ENCODE data around the gene DNAJA3. TPM values are rescaled to one million over a fixed set of nuclear protein-coding genes. Genes with fewer than 3 reads are reported as not detected.

Gene DNAJA3
- total RNA-seq, 2 donors from 2014 or later = 26.4 to 29.1 TPM

DNA sequence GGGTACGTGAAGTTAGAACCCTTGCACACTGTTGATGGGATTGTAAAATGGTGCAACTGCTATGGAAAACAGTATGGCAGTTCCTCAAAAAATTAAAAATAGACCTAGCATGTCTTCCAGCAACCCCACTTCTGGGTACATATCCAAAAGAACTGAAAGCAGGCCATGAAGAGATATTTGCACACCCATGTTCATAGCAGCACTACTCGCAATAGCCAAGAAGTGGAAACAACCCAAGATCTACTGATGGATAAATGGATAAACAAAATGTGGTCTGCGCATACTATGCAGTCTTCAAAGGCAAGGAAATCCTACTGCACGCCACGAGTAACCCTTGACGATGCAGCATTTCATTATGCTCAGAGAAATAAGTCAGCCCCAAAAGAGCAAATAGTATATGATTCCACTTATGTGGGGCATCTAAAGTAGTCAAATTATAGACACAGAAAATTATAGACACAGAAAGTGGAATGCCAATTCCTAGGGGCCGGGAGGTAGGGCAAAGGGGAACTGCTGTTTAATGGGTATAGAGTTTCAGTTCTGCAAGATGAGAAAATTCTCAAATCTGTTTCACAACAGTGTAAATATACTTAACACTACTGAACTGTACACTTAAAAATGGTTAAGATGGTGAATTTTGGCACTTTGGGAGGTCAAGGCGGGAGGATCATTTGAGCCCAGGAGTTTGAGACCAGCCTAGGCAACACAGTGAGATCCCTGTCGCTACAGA is 26.5 kb upstream of the DNAJA3 start:
- no peaks in the 10 kb centered on the region for H3K9me3 ChIP-seq
- H3K27ac ChIP-seq = no peak overlapping the region
- DNase-seq (no peak), ATAC-seq (no peak)
- WGBS, 2 donors = 86 to 89% methylated on average over 9 of the region's 9 CpGs
- intact Hi-C loops (cut with DNase I) = no loop called here
- no peak overlapping the region for H3K4me3 ChIP-seq
- H3K27me3 ChIP-seq = no peaks in the 10 kb centered on the region
- no peak for TF ChIP-seq CTCF (IDR thresholded peaks at IDR 0.05)
- TF ChIP-seq POLR2A (IDR thresholded peaks at IDR 0.05) = no peak
- peaks cover 7% of the 10 kb centered on the region for H3K4me1 ChIP-seq
- no peaks in the 10 kb centered on the region for H3K36me3 ChIP-seq (replicated peaks in 1 of 2; ENCODE audit: insufficient read depth in 1 of 2, low read depth in 2 of 2)

DNA sequence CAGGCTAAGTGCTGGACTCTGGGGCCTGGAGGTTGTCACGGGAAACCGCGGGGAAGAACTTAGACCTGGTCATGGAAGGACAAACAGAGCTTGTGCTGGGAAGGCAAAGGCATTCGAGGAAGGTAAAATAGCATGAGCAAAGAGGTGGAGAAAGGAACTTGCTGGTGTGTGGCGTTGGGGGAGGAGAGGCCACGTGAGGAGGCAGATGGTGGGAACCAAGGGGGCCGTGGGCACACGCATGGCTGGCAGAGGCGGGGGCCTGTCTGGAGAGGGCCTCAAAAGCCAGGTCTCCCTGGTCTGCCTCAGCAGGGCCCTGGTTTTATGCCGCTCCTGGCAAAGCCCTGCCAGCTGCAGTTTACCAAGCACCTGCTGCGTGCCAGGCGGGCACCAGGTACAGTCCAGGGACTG is 24.6 kb upstream of the DNAJA3 start:
- Histone ChIP-seq H3K4me1 (peaks cover 7% of the 10 kb centered on the region), H3K4me3 (no peak overlapping the region), H3K9me3 (no peaks in the 10 kb centered on the region), H3K27ac (no peak overlapping the region), H3K36me3 (replicated peaks in 1 of 2; ENCODE audit: insufficient read depth in 1 of 2, low read depth in 2 of 2) (no peaks in the 10 kb centered on the region), H3K27me3 (no peaks in the 10 kb centered on the region)
- ATAC-seq = no peak
- TF ChIP-seq CTCF (IDR thresholded peaks at IDR 0.05) (no peak), POLR2A (IDR thresholded peaks at IDR 0.05) (no peak)
- intact Hi-C loops (cut with DNase I) = loop anchor here (2.0 to 10.0 kb wide), 3 partner anchors 40 to 206 kb away; no protein-coding TSS in a partner anchor
- no peak for DNase-seq
- WGBS, 2 donors = 93 to 95% methylated on average over 12 of the region's 12 CpGs

DNA sequence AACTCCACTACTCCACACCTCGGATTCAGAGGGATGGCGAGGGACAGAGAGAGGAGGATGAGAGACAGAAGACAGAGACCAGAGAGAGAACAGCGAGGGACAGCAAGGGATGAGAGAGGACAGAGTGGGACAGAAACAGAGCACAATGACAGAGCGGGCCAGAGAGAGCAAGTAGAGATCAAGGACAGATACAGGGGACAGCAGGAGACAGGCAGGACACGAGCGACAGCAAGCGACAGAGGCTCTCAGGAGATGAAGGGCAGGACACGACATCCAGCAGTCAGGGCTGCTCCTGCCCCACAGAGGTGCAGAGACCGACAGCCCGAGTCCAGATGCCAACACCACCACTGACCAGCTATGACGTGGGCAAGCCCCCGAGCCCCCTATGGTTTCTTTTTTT is 24.2 kb upstream of the DNAJA3 start:
- no peak for DNase-seq
- WGBS, 2 donors = 91 to 92% methylated on average over 12 of the region's 12 CpGs
- no peaks in the 10 kb centered on the region for H3K36me3 ChIP-seq (replicated peaks in 1 of 2; ENCODE audit: insufficient read depth in 1 of 2, low read depth in 2 of 2)
- H3K4me3 ChIP-seq = no peak overlapping the region
- H3K9me3 ChIP-seq = no peaks in the 10 kb centered on the region
- no peaks in the 10 kb centered on the region for H3K27me3 ChIP-seq
- H3K4me1 ChIP-seq = peaks cover 7% of the 10 kb centered on the region
- intact Hi-C loops (cut with DNase I) = loop anchor here (2.0 to 10.0 kb wide), 3 partner anchors 41 to 207 kb away; no protein-coding TSS in a partner anchor
- ATAC-seq = no peak
- H3K27ac ChIP-seq = no peak overlapping the region
- TF ChIP-seq POLR2A (IDR thresholded peaks at IDR 0.05) = no peak
- no peak for TF ChIP-seq CTCF (IDR thresholded peaks at IDR 0.05)

- peak; percentile 79 to 89 (median 85) for DNase-seq
- TF ChIP-seq POLR2A (IDR thresholded peaks at IDR 0.05) (no peak), CTCF (IDR thresholded peaks at IDR 0.05) (peak; percentile 89 to 95 (median 92))
- Histone ChIP-seq H3K4me1 (peaks cover 7% of the 10 kb centered on the region), H3K27ac (no peak overlapping the region), H3K9me3 (no peaks in the 10 kb centered on the region), H3K36me3 (replicated peaks in 1 of 2; ENCODE audit: insufficient read depth in 1 of 2, low read depth in 2 of 2) (no peaks in the 10 kb centered on the region), H3K4me3 (no peak overlapping the region), H3K27me3 (no peaks in the 10 kb centered on the region)
- WGBS, 2 donors = 11 to 24% methylated on average over 8 to 29 of the region's 29 CpGs
- intact Hi-C loops (cut with DNase I) = loop anchor here (10.0 kb wide), 2 partner anchors 108 to 208 kb away; no protein-coding TSS in a partner anchor
- peak; percentile 93 for ATAC-seq
These were observed 23.1 kb upstream of the DNAJA3 start for GRCh38 chr16:4402439-4403132.

All from body of pancreas (tissue), 4 donors.